Stomach (tissue), 4 donors: ENCODE results near the gene ELMO1.

ENCODE experiments used
- CTCF ChIP-seq, 7 experiments: fragments of 450-650 bp in 4 of 7; fragments of 200-600 bp in 3 of 7; sonication (generic) in 3 of 7; IDR thresholded peaks; one replicate each; pipeline ENCODE4 v1.5.1; 2016 to 2019; ENCODE audit warnings: antibody characterized with exemption in 7 of 7, control low read depth in 2 of 7, mild to moderate bottlenecking in 1 of 7
- EP300 ChIP-seq: sonication (generic); formaldehyde crosslinking; IDR thresholded peaks from one replicate; pipeline ENCODE4 v1.6.1; 2017; ENCODE audit warnings: antibody characterized with exemption
- POLR2A ChIP-seq, 4 donors: fragments of 450-650 bp; IDR thresholded peaks; one replicate each; pipeline ENCODE4 v1.6.1; 2016; ENCODE audit warnings: antibody characterized with exemption in 4 of 4, control low read depth in 2 of 4, mild to moderate bottlenecking in 1 of 4, moderate library complexity in 1 of 4
- POLR2AphosphoS5 ChIP-seq, 3 donors: sonication (generic); formaldehyde crosslinking; IDR thresholded peaks; one replicate each; pipeline ENCODE4 v1.6.1; 2016; ENCODE audit warnings: antibody characterized with exemption in 3 of 3

DNA sequence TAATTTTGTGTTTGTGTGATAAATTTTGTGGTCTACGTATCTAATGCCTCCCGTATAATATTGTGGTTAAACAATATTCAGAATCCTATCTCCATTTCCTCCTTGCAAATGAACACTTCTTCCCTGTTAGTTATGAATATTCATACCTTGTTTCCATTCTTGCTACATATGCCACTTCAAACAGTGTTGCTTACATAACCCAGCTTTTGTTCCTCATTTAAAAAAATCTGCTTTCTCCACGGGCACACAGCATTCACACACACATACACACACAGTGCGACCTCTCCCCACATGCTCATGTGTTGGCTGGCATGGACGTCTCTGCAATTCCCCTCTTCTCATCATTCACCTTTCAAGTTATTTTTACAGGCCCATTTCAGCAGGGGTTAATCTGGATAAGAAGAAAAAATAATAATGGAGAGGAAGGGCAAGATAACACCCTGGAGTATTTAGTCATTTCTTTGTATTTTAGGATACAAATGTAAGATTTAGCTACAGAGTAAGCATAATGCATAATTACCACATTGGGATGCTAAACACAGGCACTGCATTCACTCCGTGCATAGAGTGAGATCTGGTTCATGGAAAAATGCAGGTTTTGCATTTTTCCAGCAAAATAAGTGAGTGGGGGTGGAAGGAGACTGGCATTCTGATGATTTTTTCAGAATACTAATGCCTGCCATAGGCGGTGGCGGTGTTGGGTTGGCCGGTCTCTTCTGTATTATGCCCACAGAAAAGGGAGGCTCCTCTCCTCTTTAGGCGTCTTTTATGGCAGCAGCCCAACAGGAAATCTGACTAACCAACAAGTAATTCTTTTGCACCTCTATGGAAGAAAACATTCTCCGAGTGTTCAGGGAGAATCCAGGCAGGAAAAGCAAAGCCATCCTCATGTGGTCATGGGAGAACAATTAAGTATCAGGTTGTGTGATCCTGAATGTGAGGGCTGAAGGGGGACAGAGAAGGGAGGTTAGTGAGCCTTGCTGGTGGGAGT is 31.7 kb upstream of the ELMO1 start:
- no peak for TF ChIP-seq CTCF (IDR thresholded peaks at IDR 0.05)
- TF ChIP-seq POLR2A (IDR thresholded peaks at IDR 0.05): no peak
- TF ChIP-seq EP300: no peak
- no peak for TF ChIP-seq POLR2AphosphoS5 (IDR thresholded peaks at IDR 0.05)
